H1 (cell line): ENCODE measurements around the gene RHD. TPM values are rescaled to one million over a fixed set of nuclear protein-coding genes. Genes with fewer than 3 reads are reported as not detected.

Source experiments
- CTCF ChIA-PET: fragments of 300-600 bp; sonication (Branson Sonifier 250); formaldehyde crosslinking; loops from one replicate; lab custom pipeline; 2021; ENCODE audit not compliant: partially characterized antibody; lab: Charles Lee
- POLR2A ChIA-PET: fragments of 300-600 bp; sonication (Branson Sonifier 250); formaldehyde crosslinking; loops from one replicate; lab custom pipeline; 2021; ENCODE audit warnings: inconsistent platforms; ENCODE audit not compliant: partially characterized antibody; lab: Charles Lee
- DNase-seq, 2 experiments: peaks; one replicate each; pipeline versions ENCODE4 v3.0.0 to v3.0.0-alpha.2; 2010 to 2022; ENCODE audit warnings: low spot score in 2 of 2, low read depth in 1 of 2, mixed read lengths in 1 of 2
- FAIRE-seq: peaks from 2 replicates; lab custom pipeline; 2011; peaks lifted over from hg19 to GRCh38; lab: Jason Lieb, UNC
- H2AFZ ChIP-seq: 2 replicates; pipeline ENCODE4 v1.8.1; 2012; ENCODE audit warnings: low read length, inconsistent platforms
- H2AK5ac ChIP-seq: 2 replicates; pipeline ENCODE4 v1.6.1; 2013; ENCODE audit warnings: low read depth, low read length
- H2BK120ac ChIP-seq: replicated peaks from 2 replicates; pipeline ENCODE3; 2013; ENCODE audit warnings: low read depth, low read length, inconsistent platforms
- H2BK12ac ChIP-seq: 2 replicates; pipeline ENCODE4 v1.6.1; 2013; ENCODE audit warnings: low read depth, low read length
- H2BK15ac ChIP-seq: 2 replicates; pipeline ENCODE4 v1.6.1; 2013; ENCODE audit warnings: low read length
- H2BK20ac ChIP-seq: 2 replicates; pipeline ENCODE4 v1.6.1; 2013; ENCODE audit warnings: low read length
- H2BK5ac ChIP-seq: 2 replicates; pipeline ENCODE4 v1.6.1; 2013; ENCODE audit warnings: low read depth, low read length
- H3K14ac ChIP-seq: 2 replicates; pipeline ENCODE4 v1.6.1; 2013; ENCODE audit warnings: inconsistent platforms; ENCODE audit not compliant: insufficient read length
- H3K18ac ChIP-seq: 2 replicates; pipeline ENCODE4 v1.6.1; 2013; ENCODE audit warnings: low read length; ENCODE audit errors: extremely low read depth
- H3K23ac ChIP-seq: 2 replicates; pipeline ENCODE4 v1.6.1; 2013; ENCODE audit warnings: inconsistent platforms; ENCODE audit not compliant: insufficient read length
- H3K23me2 ChIP-seq: 2 replicates; pipeline ENCODE4 v1.6.1; 2013; ENCODE audit warnings: low read depth, low read length
- H3K27ac ChIP-seq: 2 replicates; pipeline ENCODE4 v1.6.1; 2011; ENCODE audit warnings: low read depth, low read length, inconsistent platforms
- H3K27me3 ChIP-seq, 4 experiments: replicated peaks in 1 of 4; 1 replicate in 1 of 4; 2 replicates in 3 of 4; pipeline versions ENCODE4 v1.6.1 to v1.8.1; 2011 to 2013; ENCODE audit warnings: low read length in 3 of 4, mild to moderate bottlenecking in 3 of 4, inconsistent platforms in 2 of 4, mixed read lengths in 2 of 4, moderate library complexity in 1 of 4; ENCODE audit not compliant: control insufficient read depth in 3 of 4, insufficient read depth in 3 of 4; ENCODE audit errors: extremely low read depth in 1 of 4
- H3K36me3 ChIP-seq, 4 experiments: 2 replicates each; pipeline versions ENCODE4 v1.6.1 to v1.8.1; 2011 to 2013; ENCODE audit warnings: mild to moderate bottlenecking in 4 of 4, low read length in 3 of 4, moderate library complexity in 2 of 4, control low read depth in 1 of 4, inconsistent platforms in 1 of 4; ENCODE audit not compliant: insufficient read depth in 4 of 4, control insufficient read depth in 2 of 4
- H3K4ac ChIP-seq: replicated peaks from 2 replicates; pipeline ENCODE3; 2013; ENCODE audit warnings: low read length, low read depth, mixed read lengths, inconsistent platforms; ENCODE audit not compliant: insufficient read length
- H3K4me1 ChIP-seq, 4 experiments: replicated peaks in 1 of 4; 1 replicate in 1 of 4; 2 replicates in 3 of 4; pipeline versions ENCODE4 v1.6.1 to v1.8.1; 2011 to 2013; ENCODE audit warnings: low read length in 3 of 4, inconsistent platforms in 2 of 4, mixed read lengths in 1 of 4; ENCODE audit not compliant: insufficient read depth in 4 of 4, control insufficient read depth in 3 of 4
- H3K4me2 ChIP-seq, 2 experiments: 2 replicates each; pipeline versions ENCODE4 v1.6.1 to v1.8.1; 2011 to 2013; ENCODE audit warnings: low read depth in 2 of 2, low read length in 2 of 2, control low read depth in 1 of 2, inconsistent platforms in 1 of 2, mild to moderate bottlenecking in 1 of 2; ENCODE audit not compliant: insufficient read depth in 1 of 2
- H3K4me3 ChIP-seq, 4 experiments: fragments of 200-600, 300-600 bp in 1 of 4; sonication (generic), shearing (Covaris generic), sonication (Bioruptor Twin) in 1 of 4; 2 replicates each; pipeline versions ENCODE4 v1.5.1 to v1.8.1; 2011 to 2016; ENCODE audit warnings: low read length in 4 of 4, low read depth in 3 of 4, control low read depth in 2 of 4, inconsistent platforms in 2 of 4, mild to moderate bottlenecking in 2 of 4, mixed read lengths in 1 of 4, moderate library complexity in 1 of 4; ENCODE audit not compliant: insufficient read depth in 2 of 4; ENCODE audit errors: extremely low read depth in 1 of 4
- H3K56ac ChIP-seq: replicated peaks from 2 replicates; pipeline ENCODE3; 2013; ENCODE audit warnings: low read depth, mild to moderate bottlenecking, mixed read lengths, low read length, inconsistent platforms; ENCODE audit not compliant: insufficient read length
- H3K79me1 ChIP-seq: 2 replicates; pipeline ENCODE4 v1.6.1; 2013; ENCODE audit warnings: low read depth, low read length, control low read depth
- H3K79me2 ChIP-seq, 2 experiments: 2 replicates each; pipeline versions ENCODE4 v1.6.1 to v1.8.1; 2012 to 2013; ENCODE audit warnings: low read length in 2 of 2, mild to moderate bottlenecking in 2 of 2, inconsistent platforms in 1 of 2; ENCODE audit not compliant: insufficient read depth in 2 of 2, control insufficient read depth in 1 of 2
- H3K9ac ChIP-seq, 4 experiments: replicated peaks in 1 of 4; 1 replicate in 1 of 4; 2 replicates in 3 of 4; pipeline versions ENCODE4 v1.6.1 to v1.8.1; 2011 to 2013; ENCODE audit warnings: low read depth in 3 of 4, low read length in 3 of 4, control low read depth in 2 of 4, mild to moderate bottlenecking in 2 of 4, moderate library complexity in 2 of 4, inconsistent platforms in 1 of 4; ENCODE audit errors: extremely low read depth in 1 of 4
- H3K9me3 ChIP-seq, 2 experiments: 2 replicates each; pipeline versions ENCODE4 v1.6.1 to v1.8.1; 2012 to 2013; ENCODE audit warnings: mild to moderate bottlenecking in 2 of 2, moderate library complexity in 2 of 2, control low read depth in 1 of 2, inconsistent platforms in 1 of 2, low read depth in 1 of 2, low read length in 1 of 2, mixed read lengths in 1 of 2; ENCODE audit not compliant: insufficient read depth in 2 of 2
- H4K20me1 ChIP-seq, 2 experiments: replicated peaks in 1 of 2; 2 replicates each; pipeline versions ENCODE3 to v1.8.1; 2011 to 2013; ENCODE audit warnings: inconsistent platforms in 2 of 2, low read length in 2 of 2, mild to moderate bottlenecking in 1 of 2; ENCODE audit not compliant: insufficient read depth in 2 of 2, control insufficient read depth in 1 of 2
- H4K5ac ChIP-seq: 2 replicates; pipeline ENCODE4 v1.6.1; 2013; ENCODE audit warnings: low read length, low read depth, mixed read lengths, inconsistent platforms; ENCODE audit not compliant: insufficient read length
- H4K8ac ChIP-seq: 2 replicates; pipeline ENCODE4 v1.8.0; 2013; ENCODE audit warnings: mild to moderate bottlenecking, moderate library complexity, low read length, inconsistent platforms; ENCODE audit not compliant: insufficient read depth; ENCODE audit errors: extremely low read depth
- H4K91ac ChIP-seq: replicated peaks from 2 replicates; pipeline ENCODE3; 2013; ENCODE audit warnings: low read length, mixed read lengths, inconsistent platforms; ENCODE audit not compliant: insufficient read length
- TEAD4 ChIP-seq: IDR thresholded peaks from 2 replicates; pipeline ENCODE4 v1.6.1; 2012; ENCODE audit warnings: low read depth, low read length, inconsistent platforms, mixed read lengths
- WGBS, 2 experiments: shearing (Covaris generic) in 1 of 2; methylation state at CpG; one replicate each; pipeline versions ENCODE4 v1.1.6 to v1.1.7; 2013 to 2015; ENCODE audit warnings: low lambda C conversion rate in 2 of 2, mixed read lengths in 2 of 2, inconsistent platforms in 1 of 2, low coverage in 1 of 2, missing lambda C conversion rate in 1 of 2; ENCODE audit not compliant: insufficient replicate concordance in 2 of 2, insufficient coverage in 1 of 2, insufficient read length in 1 of 2; ENCODE audit errors: extremely low coverage in 1 of 2, missing lambda C conversion rate in 1 of 2; 5-methylcytosine and 5-hydroxymethylcytosine counted together
- polyA plus RNA-seq, 7 experiments: library from polyadenylated mRNA; depleted of rRNA in 3 of 7; stranded (reverse) in 5 of 7; unstranded in 2 of 7; fragments of >200 nt in 5 of 7; fragments of 200-250 nt in 2 of 7; gene quantifications; 1 replicate in 5 of 7; 2 replicates in 1 of 7; 4 replicates in 1 of 7; pipeline versions ENCODE4 v1.2.1 to v1.2.3, GENCODE V29; 2011 to 2013; ENCODE audit warnings: missing spikeins in 2 of 7, mixed read lengths in 2 of 7
- total RNA-seq: library from RNA; stranded (reverse); fragmentation: NEBNext Ultra II Directional; extraction: Animal tissue kit (Norgen Biotek cat#: 25700); gene quantifications from 2 replicates; pipeline ENCODE4 v1.2.1, GENCODE V29; 2021

Gene RHD
- total and polyA plus RNA-seq, 2 of the 8 experiments (the other 6 are each of a cell fraction or from before 2014, with no cell fraction given), result 0.21 TPM; not detected in 1

- peak within 1 kb of the TSS; percentile 83 for H4K91ac ChIP-seq
- peaks cover 6% of the 10 kb centered on the region for H3K79me1 ChIP-seq
- H2BK15ac ChIP-seq, result peak within 1 kb of the TSS; percentile 19; the same call in 1 of the 2 replicates
- H3K27me3 ChIP-seq, result no peaks in the 10 kb centered on the region
- no peak within 1 kb of the TSS for H3K23ac ChIP-seq
- peak within 1 kb of the TSS; percentile 93 for H4K5ac ChIP-seq
- DNase-seq (peak; percentile 96 to 99), FAIRE-seq (peak; percentile 39)
- peaks cover 15 to 30% (median 20%) of the 10 kb centered on the region in 4 experiments for H3K36me3 ChIP-seq
- no peak within 1 kb of the TSS for H2BK20ac ChIP-seq
- peak within 1 kb of the TSS; percentile 92 for H3K56ac ChIP-seq
- H3K27ac ChIP-seq, result peak within 1 kb of the TSS; percentile 84; the same call in 1 of the 2 replicates
- peak within 1 kb of the TSS; percentile 78 to 89 (median 87) for H3K9ac ChIP-seq
- H3K9me3 ChIP-seq, result no peaks in the 10 kb centered on the region
- H3K23me2 ChIP-seq, result peaks cover 9% of the 10 kb centered on the region
- H3K4me2 ChIP-seq, result peak within 1 kb of the TSS; percentile 87 to 92
- H3K14ac ChIP-seq, result no peak within 1 kb of the TSS
- H4K20me1 ChIP-seq, result peaks cover 6 to 8% of the 10 kb centered on the region in 2 experiments
- peak within 1 kb of the TSS; percentile 40; the same call in 1 of the 2 replicates for H2BK12ac ChIP-seq
- no peaks in the 10 kb centered on the region; a peak in 1 of 7 replicates for H3K4me1 ChIP-seq
- H3K18ac ChIP-seq, result peak within 1 kb of the TSS; percentile 80
- H2BK120ac ChIP-seq, result no peak within 1 kb of the TSS
- CTCF ChIA-PET, result interaction anchor here (0.6 kb wide), 2 partner anchors 255 to 795 kb away, joined by 3 to 4 read pairs; no protein-coding TSS in a partner anchor
- POLR2A ChIA-PET, result interaction anchor here (0.5 to 5.0 kb wide), 13 partner anchors 9 to 595 kb away, joined by 3 to 66 read pairs (median 3); partner anchors contain the start of gene SYF2
- no peak within 1 kb of the TSS for H2AK5ac ChIP-seq
- peak within 1 kb of the TSS; percentile 83 for H2BK5ac ChIP-seq
- 1% methylated on average over 71 of the region's 79 CpGs; no CpG with 5 or more reads in 1 of the 2 experiments for WGBS, 2 experiments
- H4K8ac ChIP-seq, result peak within 1 kb of the TSS; percentile 85
- peaks cover 3 to 24% of the 10 kb centered on the region in 2 experiments; a peak in 3 of 4 replicates for H3K79me2 ChIP-seq
- peak within 1 kb of the TSS; percentile 76 for H3K4ac ChIP-seq
- H2AFZ ChIP-seq, result peak within 1 kb of the TSS; percentile 70; the same call in 1 of the 2 replicates
- H3K4me3 ChIP-seq, result peak within 1 kb of the TSS; percentile 67 to 99 (median 96)
- TF ChIP-seq TEAD4, result peak; percentile 22; the same call in 1 of the 2 replicates
These were observed 25.1 kb upstream of the RHD start, which contains the start of gene RSRP1 for GRCh38 chr1:25247024-25247828. Gene RSRP1 (minus strand): TSS chr1:25247454. CDS start chr1:25246963, 491 bp downstream.
